Ectodermal cell (in vitro differentiated cells): ENCODE data around the gene TRIM15.

Experiments used
- H3K27ac ChIP-seq: 2 replicates; pipeline ENCODE4 v1.7.0; 2013; ENCODE audit warnings: mild to moderate bottlenecking, low read depth, low read length; ENCODE audit not compliant: insufficient read depth, poor library complexity, severe bottlenecking
- H3K27me3 ChIP-seq: 2 replicates; pipeline ENCODE4 v1.7.0; 2013; ENCODE audit warnings: mild to moderate bottlenecking, low read length; ENCODE audit not compliant: insufficient read depth, control insufficient read depth, poor library complexity, severe bottlenecking
- H3K36me3 ChIP-seq: one replicate; pipeline ENCODE4 v1.7.0; 2013; ENCODE audit warnings: low read length; ENCODE audit not compliant: control insufficient read depth, insufficient read depth
- H3K4me1 ChIP-seq: one replicate; pipeline ENCODE4 v1.7.0; 2013; ENCODE audit warnings: low read length; ENCODE audit not compliant: control insufficient read depth, insufficient read depth
- H3K4me3 ChIP-seq: 2 replicates; pipeline ENCODE4 v1.7.0; 2013; ENCODE audit warnings: low read depth, low read length, control low read depth; ENCODE audit not compliant: insufficient read depth
- H3K9me3 ChIP-seq: 2 replicates; pipeline ENCODE4 v1.7.0; 2013; ENCODE audit warnings: mild to moderate bottlenecking, low read length, moderate library complexity; ENCODE audit not compliant: control insufficient read depth
- WGBS, 2 experiments: methylation state at CpG; one replicate each; pipeline ENCODE4 v1.1.7; 2013; ENCODE audit warnings: missing lambda C conversion rate in 2 of 2; 5-methylcytosine and 5-hydroxymethylcytosine counted together

The TRIM15 gene

GRCh38 chr6:30200551-30201281, 37.4 kb downstream of the TRIM15 start:
- Histone ChIP-seq H3K27me3 (no peaks in the 10 kb centered on the region), H3K9me3 (no peaks in the 10 kb centered on the region), H3K36me3 (peaks cover 14% of the 10 kb centered on the region), H3K4me1 (no peaks in the 10 kb centered on the region), H3K27ac (no peak overlapping the region), H3K4me3 (no peak overlapping the region)
- 94 to 96% methylated on average over 6 of the region's 6 CpGs for WGBS, 2 experiments

- peaks cover 7% of the 10 kb centered on the region for H3K4me1 ChIP-seq
- H3K27ac ChIP-seq: no peak overlapping the region
- no peaks in the 10 kb centered on the region for H3K36me3 ChIP-seq
- H3K4me3 ChIP-seq: no peak overlapping the region
- no peaks in the 10 kb centered on the region for H3K27me3 ChIP-seq
- WGBS, 2 experiments: 70 to 84% methylated on average over 3 to 4 of the region's 4 CpGs
- no peaks in the 10 kb centered on the region for H3K9me3 ChIP-seq
Measured at GRCh38 chr6:30202366-30202765, 39.0 kb downstream of the TRIM15 start.

GRCh38 chr6:30204116-30204515, 40.8 kb downstream of the TRIM15 start:
- Histone ChIP-seq H3K36me3 (no peaks in the 10 kb centered on the region), H3K9me3 (no peaks in the 10 kb centered on the region), H3K27ac (no peak overlapping the region), H3K4me1 (peaks cover 18% of the 10 kb centered on the region), H3K27me3 (no peaks in the 10 kb centered on the region), H3K4me3 (no peak overlapping the region)
- WGBS, 2 experiments: 94 to 97% methylated on average over 1 of the region's 1 CpG

GRCh38 chr6:30206152-30206551, 42.8 kb downstream of the TRIM15 start:
- no peaks in the 10 kb centered on the region for H3K9me3 ChIP-seq
- no peak overlapping the region for H3K4me3 ChIP-seq

GRCh38 chr6:30206799-30207618, 43.7 kb downstream of the TRIM15 start:
- 56 to 59% methylated on average over 11 of the region's 11 CpGs for WGBS, 2 experiments
- Histone ChIP-seq H3K27ac (peak overlapping the region; percentile 70), H3K27me3 (no peaks in the 10 kb centered on the region), H3K36me3 (no peaks in the 10 kb centered on the region), H3K4me1 (peaks cover 37% of the 10 kb centered on the region), H3K4me3 (no peak overlapping the region), H3K9me3 (no peaks in the 10 kb centered on the region)

More at GRCh38 chr6:30206152-30206551, 42.8 kb downstream of the TRIM15 start:
- WGBS, 2 experiments: 80% methylated on average over 7 of the region's 7 CpGs
- Histone ChIP-seq H3K36me3 (no peaks in the 10 kb centered on the region), H3K27ac (no peak overlapping the region), H3K4me1 (peaks cover 29% of the 10 kb centered on the region), H3K27me3 (no peaks in the 10 kb centered on the region)

GRCh38 chr6:30207619-30208295, 44.4 kb downstream of the TRIM15 start:
- WGBS, 2 experiments: 77 to 83% methylated on average over 4 of the region's 4 CpGs
- no peaks in the 10 kb centered on the region for H3K27me3 ChIP-seq
- H3K9me3 ChIP-seq: no peaks in the 10 kb centered on the region
- peak overlapping the region; percentile 70 for H3K27ac ChIP-seq
- H3K4me1 ChIP-seq: peaks cover 41% of the 10 kb centered on the region
- H3K4me3 ChIP-seq: no peak overlapping the region
- no peaks in the 10 kb centered on the region for H3K36me3 ChIP-seq

GRCh38 chr6:30211306-30211705, 48.0 kb downstream of the TRIM15 start:
- Histone ChIP-seq H3K36me3 (no peaks in the 10 kb centered on the region), H3K9me3 (no peaks in the 10 kb centered on the region), H3K27me3 (peaks cover 4% of the 10 kb centered on the region), H3K27ac (no peak overlapping the region), H3K4me3 (no peak overlapping the region), H3K4me1 (peaks cover 41% of the 10 kb centered on the region)
- WGBS, 2 experiments: 86 to 95% methylated on average over 2 of the region's 2 CpGs

GRCh38 chr6:30211899-30212298, 48.6 kb downstream of the TRIM15 start:
- Histone ChIP-seq H3K4me3 (peak overlapping the region; percentile 85), H3K27ac (no peak overlapping the region), H3K27me3 (peaks cover 4% of the 10 kb centered on the region), H3K4me1 (peaks cover 38% of the 10 kb centered on the region), H3K9me3 (no peaks in the 10 kb centered on the region), H3K36me3 (no peaks in the 10 kb centered on the region)
- WGBS, 2 experiments: 69 to 84% methylated on average over 3 of the region's 3 CpGs

- peak within 1 kb of the TSS; percentile 85 for H3K4me3 ChIP-seq
- peaks cover 4% of the 10 kb centered on the region for H3K27me3 ChIP-seq
- WGBS, 2 experiments: 0% methylated on average over 59 of the region's 59 CpGs
- no peaks in the 10 kb centered on the region for H3K9me3 ChIP-seq
- H3K4me1 ChIP-seq: peaks cover 27% of the 10 kb centered on the region
- no peaks in the 10 kb centered on the region for H3K36me3 ChIP-seq
- peak within 1 kb of the TSS; percentile 67 for H3K27ac ChIP-seq
Measured at GRCh38 chr6:30212865-30213666, 49.7 kb downstream of the TRIM15 start, which contains the start of gene TRIM26. TRIM26 (minus strand) TSS chr6:30213406; CDS start chr6:30199103, 14,303 bp downstream.
